Colonic mucosa (tissue), 4 donors: Measurements from ENCODE around the gene RAPGEF4. TPM values are rescaled to one million over a fixed set of nuclear protein-coding genes. Genes with fewer than 3 reads are reported as not detected.

Experiments
- DNase-seq: peaks from one replicate; pipeline ENCODE4 v3.0.0-alpha.2; 2020
- H3K27ac ChIP-seq: fragments of 200-600 bp; one replicate; pipeline ENCODE4 v1.8.0; 2021
- H3K27me3 ChIP-seq: fragments of 200-600 bp; one replicate; pipeline ENCODE4 v1.8.0; 2021
- H3K36me3 ChIP-seq: fragments of 200-600 bp; one replicate; pipeline ENCODE4 v1.8.0; 2021
- H3K4me1 ChIP-seq: fragments of 200-600 bp; one replicate; pipeline ENCODE4 v1.8.0; 2021; ENCODE audit warnings: mild to moderate bottlenecking
- H3K4me3 ChIP-seq: fragments of 200-600 bp; one replicate; pipeline ENCODE4 v1.8.0; 2021
- H3K9ac ChIP-seq, 2 donors: one replicate each; pipeline ENCODE4 v1.7.0; 2013; ENCODE audit warnings: control low read depth in 2 of 2, low read depth in 2 of 2, low read length in 2 of 2
- H3K9me3 ChIP-seq: fragments of 200-600 bp; one replicate; pipeline ENCODE4 v1.8.0; 2021
- CTCF ChIP-seq: fragments of 200-600 bp; IDR thresholded peaks from one replicate; pipeline ENCODE4 v1.8.0; 2022; ENCODE audit warnings: antibody characterized with exemption, mild to moderate bottlenecking
- intact Hi-C: fragments of 100-400 bp; cut with DNase I; formaldehyde crosslinking; loops from one replicate; pipeline ENCODE4 v1.14.1; 2022
- total RNA-seq, 2 donors: library from RNA; stranded (reverse); fragmentation: NEBNext Ultra II Directional in 1 of 2; extraction: Animal tissue kit (Norgen Biotek cat#: 25700) in 1 of 2; gene quantifications; one replicate each; pipeline ENCODE4 v1.2.1, GENCODE V29; 2021
- donor health status: healthy.
- donor health status: DM: no; HTN: no; CAD: no.
- donor health status: DM: no; HTN: no; CAD: no.

Gene RAPGEF4
- total RNA-seq, 2 donors from 2014 or later = 1.3 to 1.5 TPM

GRCh38 chr2:172896661-172897081 is 161.0 kb downstream of the RAPGEF4 start:
- H3K4me1 ChIP-seq = no peaks in the 10 kb centered on the region
- no peak overlapping the region for H3K4me3 ChIP-seq
- H3K9me3 ChIP-seq = no peaks in the 10 kb centered on the region
- H3K9ac ChIP-seq = no peak overlapping the region
- intact Hi-C loops = no loop called here
- no peaks in the 10 kb centered on the region for H3K36me3 ChIP-seq
- H3K27ac ChIP-seq = no peak overlapping the region
- no peak for TF ChIP-seq CTCF
- DNase-seq = no peak
- H3K27me3 ChIP-seq = no peaks in the 10 kb centered on the region

DNA sequence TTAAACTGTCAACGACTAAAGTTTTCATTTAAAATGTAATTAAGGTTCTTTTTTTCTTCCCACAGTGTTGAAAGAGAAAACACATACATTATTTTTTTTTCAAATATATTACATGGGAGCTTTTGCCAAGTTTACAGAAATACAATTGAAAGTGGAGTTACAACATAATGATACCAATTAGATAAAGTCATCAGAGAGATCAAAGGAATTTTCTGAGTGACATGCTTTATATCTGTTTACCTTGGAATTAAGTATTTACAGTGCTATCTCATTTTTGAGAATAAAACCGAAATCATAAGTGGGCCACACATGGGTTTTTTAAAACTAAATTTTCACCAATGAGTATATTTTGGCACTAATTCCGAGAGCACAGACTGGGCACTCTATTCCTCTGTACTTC is 165.2 kb downstream of the RAPGEF4 start:
- no peak for DNase-seq
- no peaks in the 10 kb centered on the region for H3K9me3 ChIP-seq
- H3K27ac ChIP-seq = no peak overlapping the region
- TF ChIP-seq CTCF = no peak
- H3K4me3 ChIP-seq = no peak overlapping the region
- intact Hi-C loops = no loop called here
- H3K4me1 ChIP-seq = no peaks in the 10 kb centered on the region
- H3K9ac ChIP-seq = no peak overlapping the region
- no peaks in the 10 kb centered on the region for H3K36me3 ChIP-seq
- H3K27me3 ChIP-seq = no peaks in the 10 kb centered on the region

DNA sequence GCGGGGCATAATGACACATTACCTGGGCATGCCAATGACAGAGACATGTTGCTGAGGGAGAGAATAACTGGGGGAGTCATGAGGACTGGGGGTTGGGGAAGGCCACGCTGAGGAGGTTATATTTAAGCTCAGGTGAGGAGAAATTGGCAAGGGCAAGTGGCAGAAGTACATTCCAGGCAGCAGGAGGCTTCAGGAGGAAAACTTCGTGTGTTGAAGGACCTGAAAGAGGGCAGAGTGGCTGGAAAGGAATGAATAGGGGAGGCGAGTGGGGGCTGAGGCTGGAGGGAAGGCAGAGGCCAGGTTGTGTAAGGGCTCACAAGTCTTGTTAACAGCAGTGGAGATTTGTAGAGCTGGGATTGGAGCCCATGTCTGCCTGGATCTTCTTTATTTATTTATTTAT is 166.3 kb downstream of the RAPGEF4 start:
- H3K9me3 ChIP-seq = no peaks in the 10 kb centered on the region
- no peaks in the 10 kb centered on the region for H3K4me1 ChIP-seq
- intact Hi-C loops = no loop called here
- no peak overlapping the region for H3K27ac ChIP-seq
- H3K9ac ChIP-seq = no peak overlapping the region
- no peak for DNase-seq
- no peak overlapping the region for H3K4me3 ChIP-seq
- H3K27me3 ChIP-seq = no peaks in the 10 kb centered on the region
- H3K36me3 ChIP-seq = no peaks in the 10 kb centered on the region
- no peak for TF ChIP-seq CTCF

DNA sequence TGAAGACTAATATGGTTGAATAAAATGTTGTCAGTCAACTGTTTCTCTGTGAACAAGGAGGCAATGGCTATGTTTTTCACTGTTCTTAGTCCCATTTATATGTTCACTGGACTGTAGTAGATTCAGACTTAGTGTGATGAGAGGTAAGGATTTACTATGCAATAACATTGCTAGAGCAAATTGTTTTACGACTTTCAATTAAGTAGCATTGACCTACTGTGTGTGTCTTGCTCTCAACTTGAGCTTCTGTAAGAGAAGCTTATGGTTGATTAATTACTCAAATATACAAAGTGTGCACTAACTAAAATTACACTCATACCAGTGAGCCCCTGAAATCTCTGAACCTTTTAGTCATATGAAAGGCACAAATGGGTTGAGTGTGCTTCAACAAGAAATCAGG is 168.6 kb downstream of the RAPGEF4 start:
- Histone ChIP-seq H3K4me1 (no peaks in the 10 kb centered on the region), H3K27me3 (no peaks in the 10 kb centered on the region), H3K4me3 (no peak overlapping the region), H3K9ac (no peak overlapping the region), H3K36me3 (no peaks in the 10 kb centered on the region), H3K9me3 (no peaks in the 10 kb centered on the region), H3K27ac (no peak overlapping the region)
- no peak for DNase-seq
- intact Hi-C loops = no loop called here
- no peak for TF ChIP-seq CTCF

DNA sequence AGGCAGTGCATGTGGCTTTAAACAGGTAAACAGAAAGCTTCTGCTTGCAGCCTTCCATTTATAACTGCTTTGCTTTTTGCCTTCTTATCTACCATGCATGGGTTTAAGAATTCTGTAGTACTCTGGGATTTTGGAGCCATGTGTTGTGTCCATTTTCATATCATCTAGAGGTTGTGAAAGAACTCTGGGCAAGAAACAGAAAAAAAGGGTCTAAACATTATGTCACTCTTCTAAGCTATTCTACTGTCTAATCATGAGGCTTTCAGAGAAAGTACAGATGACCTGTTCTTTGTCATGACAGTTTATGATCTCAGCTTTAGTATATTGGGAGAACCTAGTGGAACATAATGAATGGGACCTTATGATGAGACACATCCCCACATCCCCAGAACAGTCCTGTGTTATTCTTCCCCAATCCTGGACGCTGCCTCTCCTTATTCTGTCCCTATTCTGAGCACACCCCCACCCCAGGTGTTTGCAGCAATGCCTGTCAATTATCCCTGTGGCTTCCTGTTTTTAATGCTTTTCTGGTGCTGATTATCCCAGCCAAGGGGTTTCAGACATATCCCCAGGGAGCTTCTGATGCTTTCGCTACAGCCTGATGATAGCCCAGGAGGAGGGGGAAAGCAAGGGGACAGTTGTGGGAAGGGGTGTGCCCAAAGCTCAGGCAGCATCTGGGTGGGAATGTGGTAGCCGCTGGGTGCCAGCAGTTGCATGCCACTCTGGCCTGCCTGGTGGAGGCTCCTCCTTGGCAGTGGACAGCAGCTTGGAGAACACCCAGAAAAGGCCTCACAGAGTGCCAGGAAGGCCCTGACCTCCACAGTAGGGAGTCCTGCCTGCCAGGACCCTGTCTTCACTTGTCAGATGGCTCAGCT is 170.5 kb downstream of the RAPGEF4 start:
- no peak overlapping the region for H3K4me3 ChIP-seq
- intact Hi-C loops = no loop called here
- H3K27ac ChIP-seq = no peak overlapping the region
- no peaks in the 10 kb centered on the region for H3K27me3 ChIP-seq
- no peak for TF ChIP-seq CTCF
- no peaks in the 10 kb centered on the region for H3K9me3 ChIP-seq
- no peak for DNase-seq
- no peaks in the 10 kb centered on the region for H3K4me1 ChIP-seq
- no peak overlapping the region for H3K9ac ChIP-seq
- H3K36me3 ChIP-seq = no peaks in the 10 kb centered on the region
